Cardiac muscle cell (in vitro differentiated cells and primary cell): ENCODE measurements around the gene SCRT2. TPM values are rescaled to one million over a fixed set of nuclear protein-coding genes. Genes with fewer than 3 reads are reported as not detected.

Experiments
- DNase-seq, 2 donors: peaks; one replicate each; pipeline versions ENCODE4 v3.0.0 to v3.0.0-alpha.2; 2010 to 2017; ENCODE audit warnings: low read depth in 1 of 2, low spot score in 1 of 2
- H3K27ac ChIP-seq: fragments of 200-600 bp; sonication (generic); 2 replicates; pipeline ENCODE4 v1.5.1; 2016
- H3K27me3 ChIP-seq: fragments of 200-600 bp; sonication (generic); 2 replicates; pipeline ENCODE4 v1.6.0; 2016; ENCODE audit warnings: control low read depth
- H3K36me3 ChIP-seq: fragments of 200-600 bp; sonication (generic); 2 replicates; pipeline ENCODE4 v1.5.1; 2016; ENCODE audit warnings: control low read depth
- H3K4me1 ChIP-seq: fragments of 200-600 bp; sonication (generic); 2 replicates; pipeline ENCODE4 v1.8.1; 2017; ENCODE audit warnings: low read depth, mild to moderate bottlenecking, mixed run types
- H3K4me3 ChIP-seq: fragments of 200-600 bp; sonication (generic); 2 replicates; pipeline ENCODE4 v1.5.1; 2016; ENCODE audit warnings: mild to moderate bottlenecking
- H3K9me3 ChIP-seq: fragments of 200-600 bp; sonication (generic); 2 replicates; pipeline ENCODE4 v1.5.1; 2017; ENCODE audit warnings: low read depth, mild to moderate bottlenecking, control low read depth
- CTCF ChIP-seq: IDR thresholded peaks from 2 replicates; pipeline ENCODE4 v1.5.1; 2012; ENCODE audit warnings: low read depth, mild to moderate bottlenecking, low read length
- polyA plus RNA-seq: library from polyadenylated mRNA; unstranded; fragments of >200 nt; fragmentation: Nextera tagmentation; extraction: Ambion mirVana; gene quantifications from 2 replicates; pipeline ENCODE4 v1.2.1, GENCODE V29; 2016
- total RNA-seq: library from RNA; depleted of rRNA; stranded (reverse); fragments of >200 nt; gene quantifications from 2 replicates; pipeline ENCODE4 v1.2.3, GENCODE V29; 2016

The SCRT2 gene
- total and polyA plus RNA-seq, 2 experiments from 2014 or later: not detected

GRCh38 chr20:634148-634925, 41.3 kb downstream of the SCRT2 start:
- no peaks in the 10 kb centered on the region for H3K27me3 ChIP-seq
- H3K9me3 ChIP-seq: no peaks in the 10 kb centered on the region
- no peaks in the 10 kb centered on the region for H3K36me3 ChIP-seq
- H3K4me1 ChIP-seq: no peaks in the 10 kb centered on the region
- H3K27ac ChIP-seq: no peak overlapping the region
- no peak for DNase-seq
- no peak for TF ChIP-seq CTCF
- no peak overlapping the region for H3K4me3 ChIP-seq

GRCh38 chr20:631101-631500, 44.5 kb downstream of the SCRT2 start:
- no peak for TF ChIP-seq CTCF
- no peak for DNase-seq
- no peaks in the 10 kb centered on the region for H3K9me3 ChIP-seq
- no peaks in the 10 kb centered on the region for H3K27me3 ChIP-seq
- no peaks in the 10 kb centered on the region for H3K4me1 ChIP-seq
- H3K36me3 ChIP-seq: no peaks in the 10 kb centered on the region
- H3K4me3 ChIP-seq: no peak overlapping the region
- H3K27ac ChIP-seq: no peak overlapping the region

GRCh38 chr20:626579-626978, 49.0 kb downstream of the SCRT2 start:
- Histone ChIP-seq H3K4me3 (no peak overlapping the region), H3K4me1 (no peaks in the 10 kb centered on the region), H3K27ac (no peak overlapping the region), H3K36me3 (no peaks in the 10 kb centered on the region), H3K27me3 (no peaks in the 10 kb centered on the region), H3K9me3 (no peaks in the 10 kb centered on the region)
- no peak for TF ChIP-seq CTCF
- no peak for DNase-seq

GRCh38 chr20:625360-625932, 50.2 kb downstream of the SCRT2 start:
- Histone ChIP-seq H3K9me3 (no peaks in the 10 kb centered on the region), H3K4me3 (no peak overlapping the region), H3K4me1 (no peaks in the 10 kb centered on the region), H3K36me3 (no peaks in the 10 kb centered on the region), H3K27ac (no peak overlapping the region), H3K27me3 (no peaks in the 10 kb centered on the region)
- no peak for TF ChIP-seq CTCF
- no peak for DNase-seq

- Histone ChIP-seq H3K27me3 (no peaks in the 10 kb centered on the region), H3K4me3 (no peak overlapping the region), H3K27ac (no peak overlapping the region), H3K9me3 (no peaks in the 10 kb centered on the region), H3K4me1 (no peaks in the 10 kb centered on the region), H3K36me3 (no peaks in the 10 kb centered on the region)
- DNase-seq: no peak
- no peak for TF ChIP-seq CTCF
Observed at GRCh38 chr20:623704-624103, 51.9 kb downstream of the SCRT2 start.
